Kidney epithelial cell (primary cell): ENCODE results near the gene LRRFIP1. TPM values are rescaled to one million over a fixed set of nuclear protein-coding genes. Genes with fewer than 3 reads are reported as not detected.

Experiments
- DNase-seq: peaks from one replicate; pipeline ENCODE4 v3.0.0-alpha.2; 2010; ENCODE audit warnings: low read depth
- H3K27me3 ChIP-seq: 2 replicates; pipeline ENCODE4 v1.6.0; 2011; ENCODE audit warnings: low read length; ENCODE audit not compliant: control insufficient read depth, insufficient read depth
- H3K36me3 ChIP-seq: 2 replicates; pipeline ENCODE4 v1.5.1; 2011; ENCODE audit warnings: low read length; ENCODE audit not compliant: control insufficient read depth, insufficient read depth
- H3K4me3 ChIP-seq: 2 replicates; pipeline ENCODE4 v1.5.1; 2011; ENCODE audit warnings: low read depth, mild to moderate bottlenecking, control low read depth, low read length
- total RNA-seq: library from RNA; depleted of rRNA; stranded (reverse); fragments of >200 nt; gene quantifications from 2 replicates; pipeline ENCODE4 v1.2.3, GENCODE V29; 2015
- TF ChIP-seq, protein P1 (sequence below): IDR thresholded peaks from 2 replicates; pipeline ENCODE4 v1.5.1; 2011; ENCODE audit warnings: mild to moderate bottlenecking, moderate library complexity, low read length, control low read depth, inconsistent platforms; ENCODE audit not compliant: insufficient read depth, poor library complexity, severe bottlenecking

The LRRFIP1 gene
- total RNA-seq, 1 donor from 2014 or later, result 97.5 TPM

DNA sequence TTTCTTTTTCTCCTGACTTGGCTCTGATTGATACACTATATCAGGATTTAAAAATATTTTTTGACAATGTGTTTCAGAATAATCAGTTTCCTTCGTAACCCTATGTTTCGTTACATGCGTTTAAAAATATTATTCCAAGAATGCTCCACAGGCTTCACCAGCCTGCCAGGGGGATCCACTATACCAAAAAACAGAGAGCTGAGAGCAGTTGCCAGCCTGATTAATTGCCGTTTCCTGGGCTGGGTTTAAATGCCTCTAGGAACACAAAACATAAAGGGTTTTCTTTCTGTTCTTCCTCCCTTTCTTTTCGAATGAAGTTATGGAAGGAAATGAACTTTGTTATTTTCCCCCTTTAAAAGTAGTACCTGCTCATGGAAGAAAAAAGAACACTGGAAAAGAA is 47.9 kb downstream of the LRRFIP1 start:
- DNase-seq, result no peak
- no peaks in the 10 kb centered on the region for H3K27me3 ChIP-seq
- TF ChIP-seq, protein P1, sequence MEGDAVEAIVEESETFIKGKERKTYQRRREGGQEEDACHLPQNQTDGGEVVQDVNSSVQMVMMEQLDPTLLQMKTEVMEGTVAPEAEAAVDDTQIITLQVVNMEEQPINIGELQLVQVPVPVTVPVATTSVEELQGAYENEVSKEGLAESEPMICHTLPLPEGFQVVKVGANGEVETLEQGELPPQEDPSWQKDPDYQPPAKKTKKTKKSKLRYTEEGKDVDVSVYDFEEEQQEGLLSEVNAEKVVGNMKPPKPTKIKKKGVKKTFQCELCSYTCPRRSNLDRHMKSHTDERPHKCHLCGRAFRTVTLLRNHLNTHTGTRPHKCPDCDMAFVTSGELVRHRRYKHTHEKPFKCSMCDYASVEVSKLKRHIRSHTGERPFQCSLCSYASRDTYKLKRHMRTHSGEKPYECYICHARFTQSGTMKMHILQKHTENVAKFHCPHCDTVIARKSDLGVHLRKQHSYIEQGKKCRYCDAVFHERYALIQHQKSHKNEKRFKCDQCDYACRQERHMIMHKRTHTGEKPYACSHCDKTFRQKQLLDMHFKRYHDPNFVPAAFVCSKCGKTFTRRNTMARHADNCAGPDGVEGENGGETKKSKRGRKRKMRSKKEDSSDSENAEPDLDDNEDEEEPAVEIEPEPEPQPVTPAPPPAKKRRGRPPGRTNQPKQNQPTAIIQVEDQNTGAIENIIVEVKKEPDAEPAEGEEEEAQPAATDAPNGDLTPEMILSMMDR, result no peak
- peaks cover 2% of the 10 kb centered on the region for H3K36me3 ChIP-seq
- peak overlapping the region; percentile 19 for H3K4me3 ChIP-seq

DNA sequence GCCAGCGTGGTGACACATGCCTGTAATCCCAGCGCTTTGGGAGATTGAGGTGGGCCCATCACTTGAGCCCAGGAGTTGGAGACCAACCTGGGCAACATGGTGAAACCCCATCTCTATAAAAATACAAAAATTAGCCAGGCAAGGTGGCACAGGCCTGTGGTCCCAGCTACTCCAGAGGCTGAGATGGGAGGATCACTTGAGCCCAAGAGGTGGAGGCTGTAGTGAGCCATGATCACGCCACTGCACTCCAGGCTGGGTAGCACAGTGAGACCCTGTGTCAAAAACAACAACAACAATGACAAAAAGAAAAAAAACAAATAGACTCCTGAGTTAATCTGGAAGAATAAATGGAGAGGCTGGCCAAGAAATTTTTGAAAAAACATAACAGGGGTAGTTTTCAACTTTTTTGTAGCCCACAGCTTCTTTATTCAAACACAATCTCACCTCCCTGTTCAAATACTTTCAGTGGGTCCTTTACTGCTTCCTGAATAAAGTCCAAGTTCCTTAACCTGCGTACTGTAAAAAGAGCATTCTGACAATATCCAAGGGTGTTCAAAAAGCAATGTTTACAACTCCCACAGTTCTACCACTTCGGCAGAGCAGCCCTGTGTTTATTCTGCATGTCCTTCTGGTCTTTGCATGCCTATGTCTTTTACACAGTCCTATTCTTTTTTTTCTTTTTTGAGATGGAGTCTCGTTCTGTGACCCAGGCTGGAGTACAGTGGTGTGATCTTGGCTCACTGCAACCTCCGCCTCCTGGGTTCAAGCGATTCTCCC is 53.5 kb downstream of the LRRFIP1 start:
- Histone ChIP-seq H3K27me3 (no peaks in the 10 kb centered on the region), H3K4me3 (no peak overlapping the region), H3K36me3 (no peaks in the 10 kb centered on the region)
- TF ChIP-seq, protein P1, result no peak
- no peak for DNase-seq

DNA sequence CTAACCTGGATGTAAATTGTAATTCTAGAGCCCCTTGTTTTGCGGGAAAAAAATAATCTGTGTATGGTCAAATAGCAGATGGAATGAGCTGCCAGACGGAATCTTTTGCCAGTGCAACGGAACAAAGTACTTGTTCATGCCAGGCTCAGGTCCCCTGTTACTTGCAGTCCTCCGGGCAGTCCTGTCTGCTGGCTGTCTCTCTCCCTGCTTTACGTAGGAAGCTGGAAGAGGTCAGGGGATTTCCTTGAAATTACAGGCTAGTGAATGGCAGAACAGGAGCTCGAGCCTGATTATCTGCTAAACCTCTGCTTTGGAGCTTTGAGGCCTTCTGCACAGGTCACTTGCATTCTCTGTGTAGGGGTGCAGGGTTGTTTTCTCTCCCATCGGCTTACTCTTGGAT is 54.8 kb downstream of the LRRFIP1 start:
- H3K4me3 ChIP-seq, result no peak overlapping the region
- DNase-seq, result no peak
- TF ChIP-seq, protein P1, result no peak
- no peaks in the 10 kb centered on the region for H3K36me3 ChIP-seq
- no peaks in the 10 kb centered on the region for H3K27me3 ChIP-seq

DNA sequence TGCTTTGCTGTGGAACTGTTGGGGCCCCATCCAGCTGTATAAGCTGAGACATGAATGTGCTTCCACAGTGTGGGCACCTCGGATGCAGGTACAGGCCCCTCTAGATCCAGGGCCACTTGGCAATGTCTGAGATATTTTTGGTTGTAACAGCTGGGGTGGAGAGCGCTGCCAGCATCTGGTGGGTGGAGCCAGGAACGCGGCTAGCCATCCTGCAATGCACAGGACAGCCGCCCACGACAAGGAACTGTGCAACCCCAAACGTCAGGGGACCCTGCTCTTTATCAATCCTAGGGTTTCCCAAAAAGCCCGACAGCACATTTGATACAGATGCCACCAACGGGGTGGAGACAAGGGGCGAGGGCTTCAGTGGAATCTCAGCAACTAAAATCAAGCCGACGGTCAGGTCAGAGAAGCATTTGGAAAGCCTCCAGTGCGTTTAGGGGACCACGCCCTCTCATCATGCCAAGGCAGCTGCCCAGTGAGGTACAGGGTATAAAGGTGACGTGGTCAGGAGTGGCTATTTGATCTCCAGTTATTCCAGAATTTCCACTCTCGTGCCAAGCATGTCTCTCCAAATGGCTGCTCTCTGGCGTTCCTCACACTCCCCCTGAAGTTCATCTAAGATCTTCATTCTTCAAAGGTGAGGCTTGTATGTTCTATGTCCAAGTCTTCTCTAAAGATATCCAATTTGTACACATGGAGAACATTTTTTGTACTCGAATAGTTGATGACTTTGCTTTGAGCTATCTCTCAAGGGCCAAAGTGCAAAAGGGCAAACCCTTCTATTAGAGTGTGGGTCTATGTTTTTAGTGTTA is 55.7 kb downstream of the LRRFIP1 start:
- Histone ChIP-seq H3K36me3 (no peaks in the 10 kb centered on the region), H3K27me3 (no peaks in the 10 kb centered on the region), H3K4me3 (no peak overlapping the region)
- TF ChIP-seq, protein P1, result no peak
- no peak for DNase-seq

DNA sequence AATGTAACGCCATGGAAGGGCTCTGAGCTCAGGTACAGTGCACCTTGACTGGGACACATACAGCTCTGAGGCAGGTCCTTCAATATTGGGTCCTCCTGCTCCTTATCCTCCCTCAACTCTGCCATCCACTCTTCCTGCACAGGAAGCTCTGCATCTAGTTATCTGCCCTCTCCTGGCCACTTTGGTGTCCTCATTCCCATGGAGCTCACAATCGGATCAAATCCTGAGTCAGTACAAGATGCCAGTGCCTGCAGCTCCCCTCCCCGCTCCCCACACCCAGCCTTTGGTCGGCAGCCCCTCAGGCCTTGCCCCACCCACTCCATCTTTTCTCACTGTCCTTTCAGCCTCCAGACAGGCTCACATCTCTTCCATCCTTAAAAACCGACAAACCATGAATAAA is 58.0 kb downstream of the LRRFIP1 start:
- Histone ChIP-seq H3K4me3 (no peak overlapping the region), H3K27me3 (no peaks in the 10 kb centered on the region), H3K36me3 (no peaks in the 10 kb centered on the region)
- TF ChIP-seq, protein P1, result peak; percentile 26
- no peak for DNase-seq
